Bronchial epithelial cell (primary cell): ENCODE data around the gene PHF2. TPM values are rescaled to one million over a fixed set of nuclear protein-coding genes. Genes with fewer than 3 reads are reported as not detected.

Source experiments
- DNase-seq: peaks from one replicate; pipeline ENCODE4 v3.0.0-alpha.2; 2010; ENCODE audit warnings: low read depth
- FAIRE-seq: peaks from 2 replicates; lab custom pipeline; 2011; peaks lifted over from hg19 to GRCh38; lab: Jason Lieb, UNC
- H3K27me3 ChIP-seq: 2 replicates; pipeline ENCODE4 v1.5.1; 2011; ENCODE audit warnings: low read length; ENCODE audit not compliant: control insufficient read depth, insufficient read depth
- H3K36me3 ChIP-seq: 2 replicates; pipeline ENCODE4 v1.5.1; 2011; ENCODE audit warnings: low read length; ENCODE audit not compliant: control insufficient read depth, insufficient read depth
- H3K4me3 ChIP-seq: 2 replicates; pipeline ENCODE4 v1.5.1; 2011; ENCODE audit warnings: mild to moderate bottlenecking, low read depth, low read length, control low read depth
- CTCF ChIP-seq: IDR thresholded peaks from 2 replicates; pipeline ENCODE4 v1.5.1; 2011; ENCODE audit warnings: mild to moderate bottlenecking, moderate library complexity, low read length, control low read depth, inconsistent platforms; ENCODE audit not compliant: insufficient read depth, severe bottlenecking
- total RNA-seq: library from RNA; depleted of rRNA; stranded (reverse); fragments of >200 nt; gene quantifications from 2 replicates; pipeline ENCODE4 v1.2.1, GENCODE V29; 2014

PHF2 gene
- total RNA-seq, 1 donor from 2014 or later, result 10.0 TPM

GRCh38 chr9:93649610-93650261 is 73.4 kb downstream of the PHF2 start:
- Histone ChIP-seq H3K4me3 (no peak overlapping the region), H3K27me3 (no peaks in the 10 kb centered on the region), H3K36me3 (peaks cover 14% of the 10 kb centered on the region)
- FAIRE-seq (peak; percentile 100), DNase-seq (no peak)
- no peak for TF ChIP-seq CTCF

GRCh38 chr9:93650448-93650847 is 74.1 kb downstream of the PHF2 start:
- FAIRE-seq, result no peak

GRCh38 chr9:93651521-93651950 is 75.2 kb downstream of the PHF2 start:
- no peak for FAIRE-seq

More at GRCh38 chr9:93650448-93650847, 74.1 kb downstream of the PHF2 start:
- no peak overlapping the region for H3K4me3 ChIP-seq
- peaks cover 14% of the 10 kb centered on the region for H3K36me3 ChIP-seq
- no peaks in the 10 kb centered on the region for H3K27me3 ChIP-seq
- TF ChIP-seq CTCF, result no peak
- no peak for DNase-seq

GRCh38 chr9:93652604-93653592 is 76.5 kb downstream of the PHF2 start:
- DNase-seq (no peak), FAIRE-seq (no peak)
- Histone ChIP-seq H3K27me3 (no peaks in the 10 kb centered on the region), H3K4me3 (no peak overlapping the region), H3K36me3 (peaks cover 16% of the 10 kb centered on the region)
- no peak for TF ChIP-seq CTCF

More at GRCh38 chr9:93651521-93651950, 75.2 kb downstream of the PHF2 start:
- no peak for TF ChIP-seq CTCF
- H3K27me3 ChIP-seq, result no peaks in the 10 kb centered on the region
- H3K4me3 ChIP-seq, result no peak overlapping the region
- DNase-seq, result no peak
- H3K36me3 ChIP-seq, result peaks cover 16% of the 10 kb centered on the region

GRCh38 chr9:93653760-93654159 is 77.4 kb downstream of the PHF2 start:
- peaks cover 15% of the 10 kb centered on the region for H3K36me3 ChIP-seq
- no peaks in the 10 kb centered on the region for H3K27me3 ChIP-seq
- DNase-seq, result no peak
- TF ChIP-seq CTCF, result no peak
- H3K4me3 ChIP-seq, result no peak overlapping the region
- no peak for FAIRE-seq
